DND-41 (cell line): ENCODE measurements around the gene TMEM231.

ENCODE experiments used
- ATAC-seq: fragments of 200-7000 bp; cut with Tn5 transposase; 3 replicates; pipeline ENCODE4 v1.9.1; 2021; ENCODE audit warnings: low read depth; ENCODE audit not compliant: insufficient read depth
- DNase-seq: peaks from one replicate; pipeline ENCODE4 v3.0.0-alpha.2; 2020
- H2AFZ ChIP-seq: 2 replicates; pipeline ENCODE4 v1.6.0; 2012; ENCODE audit warnings: low read depth, low read length
- H3K27ac ChIP-seq: 2 replicates; pipeline ENCODE4 v1.5.1; 2012; ENCODE audit warnings: low read length, inconsistent platforms
- H3K27me3 ChIP-seq: fragments of 200-600 bp; sonication (generic); 2 replicates; pipeline ENCODE4 v1.6.0; 2012; ENCODE audit warnings: low read length, mild to moderate bottlenecking, inconsistent platforms; ENCODE audit not compliant: insufficient read depth, poor library complexity
- H3K36me3 ChIP-seq: 2 replicates; pipeline ENCODE4 v1.5.1; 2012; ENCODE audit warnings: low read length, inconsistent platforms; ENCODE audit not compliant: insufficient read depth
- H3K4me1 ChIP-seq: 2 replicates; pipeline ENCODE4 v1.5.1; 2012; ENCODE audit warnings: mild to moderate bottlenecking, low read length; ENCODE audit not compliant: insufficient read depth
- H3K4me2 ChIP-seq: 2 replicates; pipeline ENCODE4 v1.6.0; 2012; ENCODE audit warnings: mild to moderate bottlenecking, moderate library complexity, low read length, inconsistent platforms; ENCODE audit not compliant: insufficient read depth
- H3K4me3 ChIP-seq, 2 experiments: fragments of 200-600 bp in 1 of 2; shearing (Covaris generic) in 1 of 2; 2 replicates each; pipeline ENCODE4 v1.5.1; 2012 to 2016; ENCODE audit warnings: inconsistent platforms in 2 of 2, low read length in 2 of 2, mild to moderate bottlenecking in 2 of 2, low read depth in 1 of 2, moderate library complexity in 1 of 2
- H3K79me2 ChIP-seq: 2 replicates; pipeline ENCODE4 v1.6.0; 2012; ENCODE audit warnings: low read length, inconsistent platforms; ENCODE audit not compliant: insufficient read depth
- H3K9ac ChIP-seq: 2 replicates; pipeline ENCODE4 v1.6.0; 2012; ENCODE audit warnings: low read depth, mild to moderate bottlenecking, inconsistent platforms, low read length, moderate library complexity
- H3K9me3 ChIP-seq: 2 replicates; pipeline ENCODE4 v1.5.1; 2012; ENCODE audit warnings: low read length, moderate library complexity, mild to moderate bottlenecking, inconsistent platforms; ENCODE audit not compliant: insufficient read depth, severe bottlenecking
- H4K20me1 ChIP-seq: 2 replicates; pipeline ENCODE4 v1.6.0; 2012; ENCODE audit warnings: low read length; ENCODE audit not compliant: insufficient read depth
- CTCF ChIP-seq: IDR thresholded peaks from 2 replicates; pipeline ENCODE4 v1.5.1; 2012; ENCODE audit warnings: borderline replicate concordance, low read length, moderate library complexity, mild to moderate bottlenecking; ENCODE audit not compliant: poor library complexity, severe bottlenecking; ENCODE audit errors: extremely low read depth
- EZH2 ChIP-seq: IDR thresholded peaks from 3 replicates; pipeline ENCODE4 v1.6.1; 2012; ENCODE audit warnings: borderline replicate concordance, low read depth, mild to moderate bottlenecking, moderate library complexity, low read length, inconsistent platforms; ENCODE audit not compliant: severe bottlenecking

TMEM231 gene

DNA sequence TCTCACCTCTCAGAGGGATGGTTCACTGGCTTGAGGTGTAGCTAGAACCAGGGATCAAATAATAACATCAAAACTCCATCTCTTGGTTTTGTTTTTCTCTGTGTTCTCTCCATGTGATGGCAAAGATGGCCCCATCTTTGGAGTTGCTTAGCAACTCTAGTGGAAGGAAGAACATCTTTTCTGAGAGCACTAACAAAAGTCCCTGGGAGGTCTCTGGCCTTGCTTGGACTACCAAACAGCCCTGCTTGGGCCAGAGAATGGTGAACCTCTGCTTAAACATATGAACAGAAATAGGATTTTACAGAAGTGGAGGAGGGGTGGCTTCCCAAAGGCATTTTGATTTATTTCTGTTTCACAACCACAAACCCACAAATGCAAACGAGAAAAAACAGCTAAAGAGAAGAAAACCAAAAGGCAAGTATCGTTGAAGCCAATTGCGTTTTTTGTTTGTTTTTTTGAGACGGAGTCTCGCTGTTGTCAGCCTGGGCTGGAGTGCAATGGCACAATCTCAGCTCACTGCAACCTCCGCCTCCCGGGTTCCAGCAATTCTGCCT, 23.3 kb upstream of the TMEM231 start:
- Histone ChIP-seq H2AFZ (no peak overlapping the region), H3K36me3 (peaks cover 58% of the 10 kb centered on the region), H3K27me3 (no peaks in the 10 kb centered on the region), H3K79me2 (peaks cover 2% of the 10 kb centered on the region; the same call in 1 of the 2 replicates), H3K4me1 (no peaks in the 10 kb centered on the region), H3K27ac (no peak overlapping the region), H3K9ac (no peak overlapping the region), H4K20me1 (peaks cover 13% of the 10 kb centered on the region), H3K4me3 (no peak overlapping the region), H3K4me2 (no peak overlapping the region), H3K9me3 (no peaks in the 10 kb centered on the region)
- ATAC-seq, result no peak
- DNase-seq, result no peak
- no peak for TF ChIP-seq CTCF
- TF ChIP-seq EZH2, result no peak

DNA sequence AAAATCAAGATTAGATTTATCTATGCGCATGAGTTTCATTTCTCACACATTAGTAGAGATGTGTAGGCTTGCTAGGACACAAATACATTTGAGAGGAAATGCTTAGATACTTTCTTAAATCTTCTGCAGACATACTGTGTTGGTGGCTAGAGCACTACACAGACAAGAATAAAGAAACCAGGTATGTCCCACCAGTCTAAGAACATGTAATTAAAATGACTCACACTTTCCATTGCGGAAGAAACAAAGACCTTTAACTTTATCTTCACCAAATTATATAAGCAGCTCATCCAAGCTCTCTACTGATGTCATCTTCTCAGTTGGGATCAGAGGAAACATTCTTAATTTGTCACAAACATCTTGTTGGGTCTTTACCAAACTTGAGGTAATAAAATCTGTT, 22.7 kb upstream of the TMEM231 start:
- TF ChIP-seq CTCF, result no peak
- no peak for TF ChIP-seq EZH2
- ATAC-seq (no peak), DNase-seq (no peak)
- Histone ChIP-seq H3K36me3 (peaks cover 64% of the 10 kb centered on the region), H3K9ac (no peak overlapping the region), H3K4me3 (no peak overlapping the region), H3K4me2 (no peak overlapping the region), H3K4me1 (no peaks in the 10 kb centered on the region), H3K9me3 (no peaks in the 10 kb centered on the region), H3K27me3 (no peaks in the 10 kb centered on the region), H3K27ac (no peak overlapping the region), H3K79me2 (peaks cover 8% of the 10 kb centered on the region; the same call in 1 of the 2 replicates), H4K20me1 (peaks cover 19% of the 10 kb centered on the region), H2AFZ (no peak overlapping the region)

DNA sequence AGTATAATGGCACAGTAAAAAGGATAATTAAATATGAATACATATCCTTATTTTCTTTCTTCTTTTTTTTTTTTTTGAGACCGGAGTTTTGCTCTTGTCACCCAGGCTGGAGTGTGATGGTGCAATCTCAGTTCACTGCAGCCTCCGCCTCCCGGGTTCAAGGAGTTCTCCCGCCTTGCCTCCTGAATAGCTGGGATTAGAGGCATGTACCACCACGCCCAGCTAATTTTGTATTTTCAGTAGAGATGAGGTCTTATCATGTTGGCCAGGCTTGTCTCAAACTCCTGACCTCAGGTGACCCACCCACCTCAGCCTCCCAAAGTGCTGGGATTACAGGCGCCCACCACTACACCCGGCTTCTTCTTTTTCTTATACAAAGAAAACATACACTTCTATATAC, 22.2 kb upstream of the TMEM231 start:
- Histone ChIP-seq H2AFZ (no peak overlapping the region), H3K36me3 (peaks cover 69% of the 10 kb centered on the region)

More for the DNA sequence above, 22.2 kb upstream of the TMEM231 start:
- TF ChIP-seq CTCF (no peak), EZH2 (no peak)
- H3K79me2 ChIP-seq, result peaks cover 8% of the 10 kb centered on the region; the same call in 1 of the 2 replicates
- H4K20me1 ChIP-seq, result peaks cover 20% of the 10 kb centered on the region
- no peak overlapping the region for H3K27ac ChIP-seq
- ATAC-seq (no peak), DNase-seq (no peak)
- H3K27me3 ChIP-seq, result no peaks in the 10 kb centered on the region
- H3K4me1 ChIP-seq, result no peaks in the 10 kb centered on the region
- no peak overlapping the region for H3K4me2 ChIP-seq
- H3K9me3 ChIP-seq, result no peaks in the 10 kb centered on the region
- H3K4me3 ChIP-seq, result no peak overlapping the region
- no peak overlapping the region for H3K9ac ChIP-seq
